Midbrain (tissue), 1 donor: Measurements from ENCODE around the gene TRIOBP.
"Not testable (repeated sequence)": the region's sequence is repeated elsewhere in the genome, so short reads cannot be mapped to it uniquely, and the experiment has no call there.

Source experiments
- DNase-seq: peaks from one replicate; lab custom pipeline; 2025; lab: John Stamatoyannopoulos, UW

TRIOBP gene, protein sequence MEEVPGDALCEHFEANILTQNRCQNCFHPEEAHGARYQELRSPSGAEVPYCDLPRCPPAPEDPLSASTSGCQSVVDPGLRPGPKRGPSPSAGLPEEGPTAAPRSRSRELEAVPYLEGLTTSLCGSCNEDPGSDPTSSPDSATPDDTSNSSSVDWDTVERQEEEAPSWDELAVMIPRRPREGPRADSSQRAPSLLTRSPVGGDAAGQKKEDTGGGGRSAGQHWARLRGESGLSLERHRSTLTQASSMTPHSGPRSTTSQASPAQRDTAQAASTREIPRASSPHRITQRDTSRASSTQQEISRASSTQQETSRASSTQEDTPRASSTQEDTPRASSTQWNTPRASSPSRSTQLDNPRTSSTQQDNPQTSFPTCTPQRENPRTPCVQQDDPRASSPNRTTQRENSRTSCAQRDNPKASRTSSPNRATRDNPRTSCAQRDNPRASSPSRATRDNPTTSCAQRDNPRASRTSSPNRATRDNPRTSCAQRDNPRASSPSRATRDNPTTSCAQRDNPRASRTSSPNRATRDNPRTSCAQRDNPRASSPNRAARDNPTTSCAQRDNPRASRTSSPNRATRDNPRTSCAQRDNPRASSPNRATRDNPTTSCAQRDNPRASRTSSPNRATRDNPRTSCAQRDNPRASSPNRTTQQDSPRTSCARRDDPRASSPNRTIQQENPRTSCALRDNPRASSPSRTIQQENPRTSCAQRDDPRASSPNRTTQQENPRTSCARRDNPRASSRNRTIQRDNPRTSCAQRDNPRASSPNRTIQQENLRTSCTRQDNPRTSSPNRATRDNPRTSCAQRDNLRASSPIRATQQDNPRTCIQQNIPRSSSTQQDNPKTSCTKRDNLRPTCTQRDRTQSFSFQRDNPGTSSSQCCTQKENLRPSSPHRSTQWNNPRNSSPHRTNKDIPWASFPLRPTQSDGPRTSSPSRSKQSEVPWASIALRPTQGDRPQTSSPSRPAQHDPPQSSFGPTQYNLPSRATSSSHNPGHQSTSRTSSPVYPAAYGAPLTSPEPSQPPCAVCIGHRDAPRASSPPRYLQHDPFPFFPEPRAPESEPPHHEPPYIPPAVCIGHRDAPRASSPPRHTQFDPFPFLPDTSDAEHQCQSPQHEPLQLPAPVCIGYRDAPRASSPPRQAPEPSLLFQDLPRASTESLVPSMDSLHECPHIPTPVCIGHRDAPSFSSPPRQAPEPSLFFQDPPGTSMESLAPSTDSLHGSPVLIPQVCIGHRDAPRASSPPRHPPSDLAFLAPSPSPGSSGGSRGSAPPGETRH (N-terminal part only)

DNA sequence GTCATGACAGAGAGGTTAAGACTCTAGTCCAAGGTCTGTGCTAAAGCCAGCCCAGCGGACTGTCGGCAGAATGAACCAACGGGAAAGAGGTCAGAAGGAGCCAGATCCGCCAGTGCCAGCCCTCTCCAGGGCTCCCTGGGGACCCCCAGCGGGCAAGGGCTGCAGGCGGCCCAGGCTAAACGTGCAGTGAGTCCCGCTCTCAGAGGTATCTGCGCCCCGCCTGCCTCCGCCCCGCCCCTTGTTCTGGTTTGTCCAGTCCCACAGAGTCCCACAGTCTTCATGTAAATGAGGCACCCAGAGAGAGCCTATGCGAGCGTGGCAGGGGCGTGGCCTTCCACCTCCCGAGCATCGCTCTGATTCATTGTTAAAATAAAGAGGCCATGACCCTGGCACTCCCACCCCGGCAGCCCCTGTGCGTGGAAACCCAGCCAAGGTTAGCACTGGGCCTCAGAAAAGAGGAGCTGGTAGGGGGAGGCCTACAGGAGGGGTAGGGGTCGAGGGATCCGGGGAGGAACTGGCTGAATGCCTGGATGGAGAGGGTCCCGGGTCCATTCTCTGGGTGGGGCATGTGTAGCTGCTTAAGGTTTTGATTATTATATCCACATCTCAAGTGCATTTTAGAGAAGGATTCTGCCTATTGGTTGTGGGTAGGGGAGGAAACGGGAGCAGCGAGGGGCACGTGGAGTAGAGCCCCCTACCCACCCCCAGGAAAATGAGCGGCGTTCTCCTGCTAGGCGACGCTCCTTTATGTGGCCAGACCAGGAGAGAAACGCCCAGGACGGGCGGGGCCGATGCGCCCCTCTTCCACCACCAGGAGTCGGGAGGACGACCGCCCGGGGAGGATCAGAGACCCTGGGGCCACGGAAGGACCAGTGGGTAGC, at the start of gene TRIOBP:
Gene TRIOBP (plus strand): TSS at position 392 of the 881 bp plus-strand sequence. CDS start 4,318 bp downstream, outside the sequence.
- peak; percentile 60 for DNase-seq

DNA sequence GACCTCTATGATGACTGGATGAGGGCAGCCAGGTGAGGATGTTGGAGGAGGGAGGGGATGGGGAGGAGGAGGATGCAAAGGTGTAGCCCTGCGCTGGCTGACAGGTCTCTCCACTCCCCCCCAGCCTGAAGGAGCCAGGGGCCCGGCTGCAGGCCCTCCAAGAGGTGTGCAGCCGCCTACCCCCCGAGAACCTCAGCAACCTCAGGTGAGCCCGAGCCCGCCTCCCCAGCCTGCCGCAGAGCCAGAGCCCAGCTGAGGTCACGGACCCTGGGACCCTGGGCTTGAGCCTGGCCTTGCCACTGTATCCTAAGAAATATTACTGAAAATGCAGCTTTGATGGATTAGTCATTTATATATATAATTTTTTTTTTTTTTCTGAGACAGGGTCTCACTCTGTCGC, 49.5 kb upstream of the TRIOBP start:
- no peak for DNase-seq

DNA sequence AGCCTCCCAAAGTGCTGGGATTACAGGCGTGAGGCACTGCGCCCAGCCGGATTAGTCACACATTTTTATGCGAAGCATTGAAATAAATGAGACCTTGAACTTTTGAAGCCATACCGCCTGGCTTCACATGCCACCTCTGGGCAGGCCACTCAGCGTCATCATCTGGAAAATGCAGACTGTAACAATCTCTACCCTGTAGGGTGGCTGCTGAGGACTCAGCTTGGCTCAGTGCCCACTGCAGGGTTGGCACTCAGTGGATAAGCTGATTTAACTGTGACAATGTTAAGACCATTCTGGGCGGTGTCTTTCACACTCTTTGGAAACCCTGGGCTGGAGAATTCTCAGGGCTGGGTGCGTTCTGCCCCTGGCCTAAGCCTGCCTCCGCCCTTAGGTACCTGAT, 48.9 kb upstream of the TRIOBP start:
- DNase-seq: no peak

DNA sequence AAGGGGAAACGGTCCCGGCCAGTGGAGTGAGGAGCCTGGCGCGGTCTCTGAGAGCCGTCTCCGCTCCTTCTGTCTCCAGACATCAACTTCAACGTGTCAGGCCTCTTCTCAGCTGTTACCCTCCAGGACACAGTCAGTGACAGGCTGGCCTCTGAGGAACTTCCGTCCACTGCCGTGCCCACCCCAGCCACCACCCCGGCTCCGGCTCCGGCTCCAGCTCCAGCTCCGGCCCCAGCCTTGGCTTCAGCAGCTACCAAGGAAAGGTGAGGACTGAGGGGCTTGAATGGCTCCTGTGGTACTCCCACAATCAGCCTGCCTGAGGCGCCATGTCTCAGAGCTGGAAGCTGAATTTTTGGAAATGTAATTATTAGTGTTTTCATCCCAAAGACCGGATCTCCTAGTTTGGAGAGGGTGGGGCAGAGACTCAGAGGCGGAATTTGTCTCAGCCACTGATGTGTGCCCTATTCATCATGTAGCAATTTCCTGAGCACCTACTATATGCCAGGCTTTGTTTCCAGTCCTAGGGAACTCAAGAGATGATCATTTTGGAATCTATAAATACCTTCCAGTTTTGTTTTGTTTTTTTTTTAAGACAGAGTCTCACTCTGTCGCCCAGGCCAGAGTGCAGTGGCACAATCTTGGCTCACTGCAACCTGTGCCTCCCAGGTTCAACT, 46.2 kb upstream of the TRIOBP start:
- no peak for DNase-seq

DNA sequence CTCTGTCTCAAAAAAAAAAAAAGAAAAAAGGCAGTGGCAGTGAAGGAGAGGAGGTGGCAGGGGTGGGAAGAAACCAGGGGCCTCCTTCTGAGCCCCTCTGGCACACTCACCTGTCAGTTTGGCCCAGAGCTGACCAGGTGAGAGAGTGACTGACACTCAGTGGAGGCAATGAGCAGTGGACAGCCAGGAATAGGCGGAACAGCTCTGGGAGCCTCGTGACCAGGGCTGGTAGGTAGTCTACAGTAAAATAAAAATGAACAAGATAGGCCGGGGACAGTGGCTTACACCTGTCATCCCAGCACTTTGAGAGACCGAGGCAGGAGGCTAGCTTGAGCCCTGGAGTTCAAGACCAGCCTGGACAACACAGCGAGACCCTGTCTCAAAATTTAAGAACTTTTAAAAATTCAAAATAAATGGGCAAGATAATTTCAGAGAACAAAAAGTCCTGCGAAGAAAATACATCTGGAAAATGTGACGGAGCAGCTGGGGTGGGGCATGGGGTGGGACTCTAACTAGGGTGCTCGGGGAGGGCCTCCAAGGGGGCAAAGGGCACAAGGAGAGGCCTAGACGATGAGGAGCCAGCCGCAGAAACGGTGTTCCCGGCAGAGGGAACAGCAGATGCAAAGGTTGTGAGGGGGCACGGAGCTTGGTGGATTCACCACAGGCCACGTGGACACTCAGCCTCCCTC, 42.1 kb upstream of the TRIOBP start:
- DNase-seq: no peak

DNA sequence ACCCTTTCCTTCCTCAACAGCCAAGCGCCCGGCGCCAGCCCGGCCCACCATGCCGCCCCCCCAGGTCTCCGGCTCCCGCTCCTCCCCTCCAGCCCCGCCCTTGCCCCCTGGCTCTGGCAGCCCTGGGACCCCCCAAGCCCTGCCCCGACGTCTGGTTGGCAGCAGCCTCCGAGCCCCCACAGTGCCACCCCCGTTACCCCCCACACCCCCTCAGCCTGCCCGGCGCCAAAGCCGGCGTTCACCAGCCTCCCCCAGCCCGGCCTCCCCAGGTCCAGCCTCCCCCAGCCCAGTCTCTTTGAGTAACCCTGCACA, 41.6 kb upstream of the TRIOBP start:
- no peak for DNase-seq

DNA sequence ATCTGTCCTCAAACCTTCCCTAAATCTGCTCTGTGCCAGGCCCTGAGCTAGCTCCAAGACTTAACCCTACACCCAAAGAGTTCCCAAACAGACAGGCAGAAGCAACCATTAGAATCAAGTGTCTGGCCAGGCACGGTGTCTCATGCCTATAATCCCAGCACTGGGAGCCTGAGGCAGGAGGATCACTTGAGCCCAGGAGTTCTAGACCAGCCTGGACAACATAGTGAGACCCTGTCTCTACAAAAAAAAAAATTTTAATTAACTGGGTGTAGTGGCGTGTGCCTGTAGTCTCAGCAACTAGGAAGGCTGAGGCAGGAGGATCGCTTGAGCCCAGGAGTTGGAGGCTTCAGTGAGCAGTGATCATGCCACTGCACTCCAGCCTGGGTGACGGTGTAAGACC, 40.3 kb upstream of the TRIOBP start:
- not testable (repeated sequence) for DNase-seq

DNA sequence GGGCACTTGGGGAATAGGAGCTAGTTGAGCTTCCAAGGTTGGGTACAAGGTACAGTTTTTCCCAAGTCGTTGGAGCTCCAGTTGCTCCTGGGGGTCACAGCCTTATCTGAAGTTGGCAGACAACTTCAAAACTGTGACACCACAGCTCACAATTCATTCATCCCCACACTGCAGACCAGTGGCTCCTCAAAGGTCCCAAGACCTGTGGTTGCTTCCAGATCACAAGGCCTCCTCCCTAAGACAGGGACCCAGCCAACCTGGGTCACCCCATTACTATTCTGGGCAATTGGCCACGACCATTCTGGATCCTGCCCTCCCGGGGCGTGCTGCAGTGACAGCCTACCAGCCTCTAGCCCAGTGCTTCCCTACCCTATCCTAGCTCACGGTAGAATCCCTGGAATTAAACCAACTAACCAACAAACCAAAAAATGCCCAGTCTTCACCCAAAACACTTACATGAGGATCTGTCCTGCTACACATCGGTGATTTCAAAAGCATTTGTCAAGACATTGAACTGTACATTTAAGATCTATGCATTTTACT, 39.2 kb upstream of the TRIOBP start:
- peak; percentile 21 for DNase-seq

DNA sequence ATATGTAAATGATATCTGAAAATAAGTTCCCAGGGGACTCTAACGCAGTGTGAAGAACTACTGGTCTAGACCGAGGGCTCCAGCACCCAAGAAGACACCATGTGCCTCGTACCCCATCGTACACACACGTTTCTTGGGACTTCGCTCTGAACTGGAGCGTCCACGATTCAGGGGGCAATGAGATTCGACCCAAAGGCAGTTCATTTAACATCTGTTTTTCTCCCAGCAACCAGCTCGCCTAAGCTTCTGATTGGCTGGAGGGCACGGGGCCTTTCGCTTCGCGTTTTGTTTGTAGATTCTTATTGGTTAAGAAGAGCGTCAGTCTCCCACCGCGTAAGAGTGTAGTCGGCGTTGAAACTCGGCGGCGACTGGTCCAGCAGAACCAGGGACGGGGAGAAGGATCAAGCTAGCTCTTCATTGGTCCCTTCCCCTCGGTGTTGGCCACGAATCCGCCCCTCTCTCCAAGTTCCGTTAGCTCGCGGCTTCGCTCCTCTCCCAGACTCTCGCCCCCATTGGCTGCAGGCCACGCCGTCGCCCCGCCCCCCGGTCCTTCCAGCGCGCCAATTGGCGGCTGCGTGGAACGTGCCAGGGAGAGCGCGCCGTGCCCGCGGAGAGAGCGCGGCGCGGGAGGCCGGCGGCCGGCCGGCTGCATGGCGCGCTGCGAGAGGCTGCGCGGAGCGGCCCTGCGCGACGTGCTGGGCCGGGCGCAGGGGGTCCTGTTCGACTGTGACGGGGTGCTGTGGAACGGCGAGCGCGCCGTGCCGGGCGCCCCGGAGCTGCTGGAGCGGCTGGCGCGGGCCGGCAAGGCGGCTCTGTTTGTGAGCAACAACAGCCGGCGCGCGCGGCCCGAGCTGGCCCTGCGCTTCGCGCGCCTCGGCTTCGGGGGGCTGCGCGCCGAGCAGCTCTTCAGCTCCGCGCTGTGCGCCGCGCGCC, 38.4 kb upstream of the TRIOBP start, which contains the start of gene PDXP:
Gene PDXP (plus strand): TSS at position 591 of the 933 bp plus-strand sequence. CDS start 60 bp downstream, at position 651.
- peak; percentile 99 for DNase-seq

DNA sequence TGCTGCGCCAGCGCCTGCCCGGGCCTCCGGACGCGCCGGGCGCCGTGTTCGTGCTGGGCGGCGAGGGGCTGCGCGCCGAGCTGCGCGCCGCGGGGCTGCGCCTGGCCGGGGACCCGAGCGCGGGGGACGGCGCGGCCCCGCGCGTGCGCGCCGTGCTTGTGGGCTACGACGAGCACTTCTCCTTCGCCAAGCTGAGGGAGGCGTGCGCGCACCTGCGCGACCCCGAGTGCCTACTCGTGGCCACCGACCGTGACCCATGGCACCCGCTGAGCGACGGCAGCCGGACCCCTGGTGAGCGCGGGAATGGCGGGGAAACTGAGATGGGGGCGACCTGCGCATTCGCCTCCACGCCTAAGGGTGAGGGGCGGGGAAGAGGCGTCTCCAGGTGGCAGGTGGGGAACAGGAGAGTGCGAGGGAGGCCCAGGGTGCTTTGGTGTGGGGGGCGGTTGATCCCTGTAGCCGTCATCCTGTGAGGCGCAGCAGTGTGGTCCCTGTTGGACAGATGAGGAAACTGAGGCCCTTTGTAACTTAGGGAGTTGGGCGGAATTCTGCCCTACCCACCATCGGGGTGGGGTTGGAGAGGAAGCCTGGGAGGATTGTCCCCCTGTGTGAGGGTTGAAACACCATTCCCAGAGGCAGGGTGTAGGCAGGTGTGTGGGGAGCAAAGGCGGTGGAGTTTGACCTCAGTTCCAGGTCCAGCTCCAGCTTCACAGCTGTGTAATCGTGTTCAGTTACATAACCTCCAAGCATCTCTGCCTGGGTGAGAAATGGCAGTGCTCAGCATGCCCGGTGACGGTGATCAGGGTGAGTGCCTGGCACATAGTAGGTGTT, 37.6 kb upstream of the TRIOBP start:
- DNase-seq: no peak

DNA sequence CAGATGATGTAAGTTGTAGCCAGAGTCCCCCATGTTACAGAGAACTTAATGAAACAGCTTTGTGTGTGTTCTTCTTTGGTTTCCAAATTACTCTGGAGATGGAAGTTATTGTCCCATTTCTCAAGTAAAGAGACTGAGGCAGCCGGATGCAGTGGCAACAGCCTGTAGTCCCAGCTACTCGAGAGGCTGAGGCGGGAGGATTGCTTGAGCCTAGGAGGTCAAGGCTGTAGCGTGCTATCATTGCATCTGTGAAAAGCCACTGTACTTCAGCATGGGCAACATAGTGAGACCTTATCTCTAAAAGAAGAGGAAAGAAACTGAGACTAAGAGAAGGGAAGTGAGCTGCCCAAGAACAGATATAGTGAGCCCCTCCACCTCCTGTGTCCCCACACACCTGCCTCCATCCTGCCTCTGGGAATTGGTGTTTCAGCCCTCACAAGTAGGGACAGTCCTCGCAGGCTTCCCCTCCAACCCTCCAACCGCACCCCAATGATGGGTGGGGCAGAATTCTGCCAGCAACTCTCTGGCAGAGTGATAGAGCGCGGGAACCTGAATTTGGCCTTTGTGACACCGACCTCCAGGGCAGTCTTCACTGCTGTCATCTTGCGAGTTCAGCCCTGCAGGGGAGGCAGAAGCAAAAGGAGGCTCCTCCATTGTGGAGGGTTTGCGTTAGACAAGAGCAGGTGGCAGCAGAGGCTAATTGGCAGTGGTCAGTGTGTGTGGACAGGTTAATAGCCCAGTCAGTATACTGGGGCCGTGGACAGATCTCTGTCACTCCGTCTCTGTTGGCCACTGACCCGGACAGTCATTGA, 36.7 kb upstream of the TRIOBP start:
- no peak for DNase-seq

DNA sequence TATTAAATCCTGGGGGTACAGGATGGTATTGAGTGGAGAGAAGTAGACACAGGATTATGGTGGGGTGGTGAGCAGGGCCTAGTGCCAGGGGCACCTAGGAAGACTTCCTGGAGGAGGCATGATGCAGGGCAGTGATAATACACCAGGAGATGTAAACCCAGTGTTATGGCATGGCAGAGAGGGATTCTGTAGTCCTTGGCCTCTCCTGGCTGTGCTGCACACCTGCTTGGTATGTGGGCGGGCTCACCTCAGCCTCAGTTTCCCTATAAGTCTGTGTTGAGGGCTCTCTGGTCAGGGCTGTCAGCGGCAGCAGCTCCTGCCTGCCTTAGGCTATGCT, 36.2 kb upstream of the TRIOBP start:
- no peak for DNase-seq

DNA sequence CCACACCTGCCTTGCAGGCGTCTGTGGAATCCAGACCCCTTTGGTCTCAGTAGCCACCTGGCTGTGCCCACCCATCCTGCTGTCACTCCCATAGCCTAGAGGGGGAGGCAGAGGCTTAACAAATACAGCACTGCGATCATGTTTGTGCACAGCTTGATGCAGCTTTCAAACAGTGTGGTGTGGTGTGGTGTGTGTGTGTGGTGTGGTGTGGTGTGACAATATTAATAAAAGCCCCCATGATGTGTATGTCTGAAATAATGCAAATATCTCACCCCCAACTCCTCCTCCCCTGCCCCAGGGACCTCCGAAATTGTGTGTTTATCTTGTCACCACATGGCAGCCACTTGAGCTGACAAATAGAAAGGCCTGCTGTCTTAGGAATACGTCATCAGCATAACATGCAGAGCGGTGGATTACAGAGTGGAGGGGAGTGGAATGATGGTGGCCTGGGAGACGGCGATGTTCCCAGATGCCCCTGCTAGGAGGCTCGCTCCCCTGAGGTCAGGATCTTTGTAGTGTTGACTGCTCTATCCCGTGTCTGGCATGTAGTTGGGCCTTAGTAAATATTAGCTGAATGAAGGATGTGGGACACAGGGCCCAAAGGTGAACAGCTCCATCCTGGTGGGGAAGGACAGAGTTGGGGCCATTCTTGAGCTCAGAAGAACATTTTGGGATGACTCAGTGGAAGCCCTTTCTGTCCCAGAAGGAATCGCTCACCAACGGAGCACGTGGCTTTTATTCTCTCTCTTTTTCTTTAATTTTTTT, 35.5 kb upstream of the TRIOBP start:
- peak; percentile 48 for DNase-seq

DNA sequence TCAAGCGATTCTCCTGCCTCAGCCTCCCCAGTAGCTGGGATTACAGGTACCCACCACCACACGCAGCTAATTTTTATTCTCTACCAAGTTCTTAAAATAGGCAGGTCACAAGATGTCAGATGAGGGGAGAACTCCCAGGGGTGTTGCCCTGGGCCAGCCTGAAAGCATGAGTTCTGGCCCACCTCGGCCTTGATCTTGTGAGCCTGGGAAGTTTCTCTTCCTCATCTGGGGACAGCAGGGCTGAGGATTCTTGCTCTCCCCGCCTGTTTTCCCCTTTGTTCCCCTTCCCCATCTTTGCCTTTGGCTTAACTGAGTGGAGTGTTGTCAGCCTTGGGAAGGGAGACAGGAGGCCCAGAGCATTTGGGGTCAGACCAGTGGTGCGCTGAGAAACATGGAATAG, 34.8 kb upstream of the TRIOBP start:
- no peak for DNase-seq

DNA sequence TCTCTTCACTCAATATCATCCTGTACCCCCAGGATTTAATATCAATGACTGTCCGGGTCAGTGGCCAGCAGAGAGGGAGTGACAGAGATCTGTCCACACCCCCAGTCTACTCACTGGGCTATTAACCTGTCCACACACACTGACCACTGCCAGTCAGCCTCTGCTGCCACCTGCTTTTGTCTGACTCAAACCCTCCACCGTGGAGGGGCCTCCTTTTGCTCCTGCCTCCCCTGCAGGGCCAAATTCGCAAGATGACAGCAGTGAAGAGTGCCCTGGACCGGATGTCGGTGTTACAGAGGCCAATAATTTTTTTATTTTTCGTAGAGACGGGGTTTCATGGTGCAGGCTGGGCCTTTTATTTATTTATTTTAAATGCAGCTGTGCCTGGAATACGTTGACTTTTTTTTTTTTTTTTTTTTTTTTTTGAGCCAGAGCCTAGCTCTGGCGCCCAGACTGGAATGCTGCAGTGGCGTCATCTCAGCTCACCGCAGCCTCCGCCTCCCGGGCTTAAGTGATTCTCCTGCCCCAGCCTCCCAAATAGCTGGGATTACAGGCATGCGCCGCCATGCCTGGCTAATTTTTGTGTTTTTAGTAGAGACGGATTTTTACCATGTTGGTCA, 33.2 kb upstream of the TRIOBP start:
- DNase-seq: no peak
